Measurements from ENCODE around the gene PSMA8. TPM values are rescaled to one million over a fixed set of nuclear protein-coding genes. Genes with fewer than 3 reads are reported as not detected.

The PSMA8 gene
- polyA plus RNA-seq, 1 of the 3 experiments (the other 2 are of a cell fraction), result not detected

Other genes with a start within 250 kb of the PSMA8 start
- 98.6 and 177 TPM in 2 replicates for gene SS18, start 43.3 kb upstream of the PSMA8 start, polyA plus RNA-seq (2012; rRNA removed)
- gene TAF4B, start 92.6 kb downstream of the PSMA8 start, polyA plus RNA-seq (2012; rRNA removed), result 1.3 and 1.6 TPM in 2 replicates

All from SK-N-SH (cell line).